ENCODE results near the gene TDRD9.

TDRD9 gene

DNA sequence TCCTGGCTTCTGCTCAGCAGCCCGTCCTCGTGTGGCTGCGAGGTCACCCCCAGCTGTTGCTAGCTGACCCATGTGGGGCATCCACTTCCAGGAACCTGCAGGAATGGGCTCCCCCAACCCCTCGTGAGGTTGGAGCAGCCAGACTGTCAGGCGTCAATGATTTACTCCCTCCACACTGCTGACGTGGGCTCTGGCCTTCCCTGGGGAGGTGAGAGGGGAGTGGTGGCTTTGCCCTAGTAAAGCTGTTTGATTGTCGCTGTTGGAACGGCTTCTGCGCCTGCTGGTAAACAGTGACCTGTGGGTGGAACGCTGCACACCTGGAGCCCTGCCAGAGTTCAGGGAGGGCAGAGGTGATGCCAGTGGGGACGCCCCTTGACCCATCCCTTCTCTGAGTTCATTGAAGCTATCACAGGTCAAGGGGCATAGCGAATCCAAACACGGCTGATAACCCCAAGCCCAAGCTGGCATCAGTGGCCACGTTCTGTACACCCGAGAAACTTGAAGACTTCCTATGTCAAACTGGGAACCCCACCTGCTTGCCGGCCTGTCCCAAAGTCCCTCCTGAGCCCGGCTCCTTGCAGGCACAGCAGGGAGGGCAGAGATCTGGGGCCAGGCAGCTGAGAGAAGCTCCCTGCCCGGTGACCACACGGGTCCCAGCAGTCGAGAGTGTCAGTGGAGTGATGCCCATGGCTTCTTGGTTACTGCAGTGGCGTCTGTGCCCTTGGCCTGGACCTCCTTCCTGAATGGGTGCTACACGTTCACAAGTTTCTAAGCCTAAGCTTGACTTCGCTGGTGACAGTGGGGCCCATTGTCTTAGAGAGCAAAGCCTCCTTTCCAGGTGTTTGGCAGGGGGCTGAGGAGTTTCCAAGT, 160.0 kb downstream of the TDRD9 start:
- H3K4me1 Mint-ChIP-seq = no peaks in the 10 kb centered on the region
- H3K9me3 Mint-ChIP-seq = no peaks in the 10 kb centered on the region
- ATAC-seq (no peak), DNase-seq (ENCODE audit: low spot score in 2 of 2) (no peak)
- no peak overlapping the region for H3K4me3 Mint-ChIP-seq
- H3K36me3 Mint-ChIP-seq = no peaks in the 10 kb centered on the region
- no peak overlapping the region for H3K27ac Mint-ChIP-seq

DNA sequence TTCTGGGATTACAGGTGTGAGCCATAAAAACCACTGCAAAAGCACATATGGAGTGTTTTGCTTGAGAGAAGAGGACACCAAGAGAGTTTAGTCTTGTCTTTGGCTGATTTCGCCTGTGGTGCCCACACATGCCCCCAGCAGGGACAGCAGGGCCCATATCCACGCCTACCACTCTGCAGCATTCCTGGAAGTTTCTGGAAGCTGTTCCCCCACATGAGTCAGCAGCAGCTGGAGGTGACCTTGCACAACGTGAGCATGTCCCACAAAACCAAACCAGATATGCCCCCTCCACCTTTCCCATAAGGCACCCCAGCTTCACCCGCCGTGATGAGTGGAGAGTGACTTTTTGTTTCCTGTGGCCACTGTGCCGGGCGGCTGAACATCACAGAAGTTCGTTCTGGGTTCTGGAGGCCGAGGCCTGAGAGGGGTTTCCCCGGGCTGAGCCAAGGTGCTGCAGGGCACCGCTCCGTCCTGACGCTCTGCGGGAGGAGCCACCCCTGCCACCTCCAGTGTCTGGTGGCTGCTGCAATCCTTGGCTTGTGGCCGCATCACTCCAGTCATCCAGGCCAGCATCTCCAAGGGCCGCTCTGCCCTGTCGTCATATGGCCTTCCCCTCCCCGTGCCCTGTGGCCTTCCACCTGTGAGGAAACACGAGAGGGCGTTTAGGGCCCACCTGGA, 162.0 kb downstream of the TDRD9 start:
- DNase-seq (ENCODE audit: low spot score in 2 of 2) (no peak), ATAC-seq (no peak)
- Mint-ChIP-seq H3K4me3 (no peak overlapping the region), H3K4me1 (peaks cover 7% of the 10 kb centered on the region), H3K36me3 (no peaks in the 10 kb centered on the region), H3K27ac (no peak overlapping the region), H3K9me3 (no peaks in the 10 kb centered on the region)

DNA sequence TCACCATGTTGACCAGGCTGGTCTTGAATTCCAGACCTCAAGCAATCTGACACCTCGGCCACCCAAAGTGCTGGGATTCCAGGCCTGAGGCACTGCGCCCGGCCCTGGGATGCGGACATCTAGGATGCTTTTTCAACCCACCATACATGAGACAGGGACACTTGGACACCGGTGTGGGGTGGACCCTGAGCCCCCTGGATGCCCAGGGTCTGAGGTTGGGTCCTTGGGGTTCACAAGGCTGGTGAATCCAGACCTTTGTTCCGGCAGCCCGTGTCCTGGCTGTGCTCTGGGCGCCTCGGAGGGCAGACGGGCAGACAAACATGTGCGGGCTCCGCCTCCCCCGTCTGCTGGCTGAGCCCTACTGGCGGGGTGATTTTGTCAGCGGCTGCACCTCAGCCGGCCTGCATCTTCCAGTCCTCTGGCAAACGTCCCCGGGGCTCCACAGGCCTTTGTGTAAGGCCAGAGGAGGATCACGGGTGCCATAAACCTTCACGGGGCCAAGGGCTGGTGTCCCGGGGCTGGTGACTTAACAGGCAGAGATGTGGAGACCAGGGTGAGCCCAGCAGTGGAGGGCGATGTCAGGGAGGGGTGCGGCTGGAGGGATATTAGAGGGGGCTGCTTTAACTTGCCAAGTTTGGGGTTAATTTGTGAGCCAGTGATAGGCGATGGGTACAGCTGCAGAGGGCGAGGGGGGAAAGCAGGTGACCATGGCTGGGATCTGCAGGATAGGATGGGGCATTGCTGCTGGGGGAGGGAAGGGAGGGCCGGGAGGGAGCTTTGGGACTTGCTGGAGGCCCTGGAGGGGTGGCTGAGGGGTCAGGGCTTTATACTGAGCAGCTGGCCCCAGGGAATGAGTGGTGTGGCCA, 163.0 kb downstream of the TDRD9 start:
- H3K4me3 Mint-ChIP-seq = no peak overlapping the region
- no peak for DNase-seq (ENCODE audit: low spot score in 2 of 2)
- H3K9me3 Mint-ChIP-seq = no peaks in the 10 kb centered on the region
- H3K36me3 Mint-ChIP-seq = no peaks in the 10 kb centered on the region
- peaks cover 7% of the 10 kb centered on the region for H3K4me1 Mint-ChIP-seq
- ATAC-seq = no peak
- no peak overlapping the region for H3K27ac Mint-ChIP-seq

DNA sequence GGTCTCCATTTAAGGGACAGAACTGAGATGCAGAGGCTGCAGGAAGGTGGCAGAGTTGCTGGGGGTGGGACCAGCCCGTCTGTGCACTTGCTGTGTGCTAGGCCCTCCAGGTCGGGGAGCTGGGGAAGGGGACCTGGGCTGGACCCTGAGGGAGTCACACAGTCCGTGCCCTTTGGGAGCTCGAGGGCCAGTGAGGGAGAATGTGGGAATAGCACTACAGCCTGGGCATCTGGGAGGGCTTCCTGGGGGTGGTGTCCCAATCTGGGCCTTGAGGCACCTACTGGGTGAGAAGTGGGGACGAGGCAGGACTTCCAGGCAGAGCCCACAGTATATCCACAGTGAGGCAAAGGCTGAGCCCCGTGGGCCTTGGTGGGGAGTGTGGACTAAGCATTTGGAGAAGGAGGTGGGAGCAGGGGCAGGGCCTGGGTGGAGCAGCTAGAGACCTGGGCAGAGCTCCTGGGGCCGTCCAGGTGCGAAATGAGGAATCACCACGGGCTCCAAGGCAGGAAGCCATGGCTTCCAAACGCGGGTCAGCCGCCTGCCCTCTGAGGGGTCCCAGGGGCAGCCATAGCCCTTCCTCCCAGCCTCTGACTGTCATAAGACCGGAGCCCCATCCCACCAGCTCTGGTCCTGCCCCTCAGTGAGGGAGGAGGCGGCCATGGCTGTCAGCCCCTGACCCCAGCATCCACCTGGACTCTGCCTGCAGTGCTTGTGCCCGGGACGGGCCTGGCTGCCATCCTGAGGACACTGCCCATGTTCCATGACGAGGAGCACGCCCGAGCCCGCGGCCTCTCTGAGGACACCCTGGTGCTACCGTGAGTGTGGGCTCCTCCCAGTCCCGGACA, 163.9 kb downstream of the TDRD9 start:
- DNase-seq (ENCODE audit: low spot score in 2 of 2) = no peak
- H3K4me3 Mint-ChIP-seq = no peak overlapping the region
- no peak overlapping the region for H3K27ac Mint-ChIP-seq
- no peak for ATAC-seq
- no peaks in the 10 kb centered on the region for H3K36me3 Mint-ChIP-seq
- no peaks in the 10 kb centered on the region for H3K9me3 Mint-ChIP-seq
- peaks cover 7% of the 10 kb centered on the region for H3K4me1 Mint-ChIP-seq

DNA sequence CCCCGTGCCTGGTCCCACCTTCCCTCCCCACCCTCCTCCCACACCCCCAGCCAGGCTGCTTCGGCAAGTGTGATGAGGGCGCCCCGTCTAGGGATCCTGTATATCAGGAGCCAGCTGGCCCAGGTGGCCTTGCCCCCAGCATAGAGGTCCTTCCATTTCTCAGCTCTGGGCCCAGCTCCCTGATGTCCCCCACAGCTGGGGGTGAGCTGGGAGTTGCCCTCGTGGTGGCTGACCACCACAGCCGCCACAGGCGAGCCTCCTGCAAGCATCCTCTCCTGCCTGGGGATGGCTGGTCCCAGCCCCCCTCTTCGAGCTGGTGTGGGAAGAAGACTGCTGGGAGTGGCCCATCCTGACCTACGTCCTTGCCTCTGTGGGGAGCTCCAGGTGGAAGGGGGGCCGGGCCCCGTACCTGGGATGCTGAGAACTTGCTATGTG, 164.7 kb downstream of the TDRD9 start:
- ATAC-seq = no peak
- Mint-ChIP-seq H3K4me1 (peaks cover 7% of the 10 kb centered on the region), H3K9me3 (no peaks in the 10 kb centered on the region), H3K4me3 (no peak overlapping the region), H3K36me3 (no peaks in the 10 kb centered on the region), H3K27ac (no peak overlapping the region)
- no peak for DNase-seq (ENCODE audit: low spot score in 2 of 2)

DNA sequence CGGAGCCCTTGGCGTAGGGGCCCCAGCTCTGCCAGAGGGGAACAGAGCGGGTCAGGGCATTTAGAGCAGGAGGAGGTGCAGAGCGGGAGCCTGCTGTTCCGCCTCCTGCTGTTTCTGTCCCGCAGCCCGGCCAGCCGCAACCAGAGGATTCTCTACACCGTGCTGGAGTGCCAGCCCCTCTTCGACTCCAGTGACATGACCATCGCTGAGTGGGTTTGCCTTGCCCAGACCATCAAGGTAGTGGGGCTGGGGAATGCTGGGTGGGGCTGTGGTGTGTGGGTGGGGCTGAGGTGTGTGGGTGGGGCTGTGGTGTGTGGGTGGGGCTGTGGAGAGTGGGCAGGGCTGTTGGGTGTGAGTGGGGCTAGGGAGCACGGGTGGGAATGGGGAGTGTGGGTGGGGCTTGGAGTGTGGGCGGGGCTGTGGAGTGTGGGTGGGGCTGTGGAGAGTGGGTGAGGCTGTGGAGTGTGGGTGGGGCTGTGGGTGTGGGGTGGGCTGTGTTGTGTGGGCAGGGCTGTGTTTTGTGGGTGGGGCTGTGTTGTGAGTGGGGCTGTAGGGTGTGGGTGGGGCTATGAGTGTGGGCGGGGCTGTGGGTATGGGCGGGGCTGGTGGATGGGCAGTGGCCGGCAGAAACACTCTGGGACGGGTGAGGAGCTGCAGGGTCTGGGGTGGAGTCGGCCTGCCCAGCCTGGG, 165.3 kb downstream of the TDRD9 start:
- Mint-ChIP-seq H3K36me3 (no peaks in the 10 kb centered on the region), H3K4me1 (peaks cover 7% of the 10 kb centered on the region), H3K9me3 (no peaks in the 10 kb centered on the region), H3K4me3 (no peak overlapping the region), H3K27ac (no peak overlapping the region)
- DNase-seq (ENCODE audit: low spot score in 2 of 2) = no peak
- no peak for ATAC-seq

DNA sequence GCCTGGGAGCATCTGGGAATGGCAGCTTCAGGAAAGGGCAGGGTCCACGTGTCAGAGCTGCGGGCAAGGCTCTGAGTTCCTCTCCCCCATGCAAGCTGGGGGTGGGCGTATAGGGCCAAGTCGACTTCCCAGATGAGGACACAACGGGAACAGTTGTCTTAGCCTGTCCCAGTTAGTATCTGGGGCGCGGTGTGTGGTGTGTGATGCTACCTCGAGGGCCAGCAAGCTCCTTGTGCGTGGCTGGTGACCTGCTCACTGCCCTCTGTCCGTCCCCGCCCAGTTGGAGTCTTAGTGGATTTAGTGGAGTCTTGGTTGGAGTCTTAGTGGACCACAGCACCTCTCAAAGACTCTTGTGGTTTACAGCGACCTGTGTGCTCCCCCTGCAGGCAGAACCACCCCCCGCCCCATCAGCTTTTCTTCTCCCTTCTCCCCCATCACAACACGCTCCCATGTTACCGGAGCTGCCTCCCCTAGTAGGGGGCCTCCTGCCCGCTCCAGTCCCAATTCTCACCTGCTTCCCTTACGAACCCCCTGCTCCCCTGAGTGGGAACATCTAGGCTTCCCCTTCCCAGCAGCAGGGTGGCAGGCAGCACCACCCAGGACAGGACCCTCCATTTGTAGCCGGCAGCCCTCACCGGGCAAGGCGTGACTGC, 165.9 kb downstream of the TDRD9 start:
- Mint-ChIP-seq H3K4me1 (peaks cover 7% of the 10 kb centered on the region), H3K9me3 (no peaks in the 10 kb centered on the region), H3K4me3 (no peak overlapping the region), H3K36me3 (no peaks in the 10 kb centered on the region), H3K27ac (peak overlapping the region; percentile 80)
- DNase-seq (ENCODE audit: low spot score in 2 of 2) = no peak
- no peak for ATAC-seq

DNA sequence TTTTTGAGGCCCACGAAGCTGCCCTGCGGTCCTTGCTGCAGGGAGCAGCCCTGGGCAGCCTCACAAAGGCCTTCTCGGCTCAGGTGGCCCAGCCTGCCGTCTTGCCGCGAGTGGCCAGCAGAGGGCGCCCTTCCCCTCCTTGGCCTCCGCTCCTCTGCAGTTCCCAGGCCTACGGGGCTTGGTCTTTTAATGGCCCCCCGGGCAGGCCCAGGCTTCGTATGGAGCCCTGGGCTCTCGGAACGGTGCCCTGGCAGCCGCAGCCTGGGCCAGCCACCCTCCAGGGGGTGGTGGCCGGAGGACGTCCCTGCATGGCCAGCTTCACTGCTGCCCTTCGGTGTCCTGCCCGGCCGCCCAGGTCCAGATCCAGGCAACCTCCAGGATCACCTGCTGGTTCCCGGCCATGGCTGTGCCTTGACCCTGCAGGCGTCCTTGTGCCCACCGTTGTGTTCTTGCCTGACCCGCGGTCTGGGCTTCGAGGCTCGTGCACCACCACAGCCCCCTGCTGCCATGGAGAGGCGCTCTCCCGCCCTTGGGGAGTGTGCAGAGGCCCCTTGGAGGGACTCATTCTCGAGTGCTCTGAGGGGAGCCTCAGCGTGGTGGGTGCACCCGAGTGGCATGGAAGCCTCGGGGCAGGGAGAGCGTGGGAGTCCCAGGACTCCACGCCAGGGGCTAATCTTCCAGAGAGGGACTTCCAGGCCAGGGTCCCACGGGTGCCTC, 166.6 kb downstream of the TDRD9 start:
- DNase-seq (ENCODE audit: low spot score in 2 of 2) = peak; percentile 75 to 91

DNA sequence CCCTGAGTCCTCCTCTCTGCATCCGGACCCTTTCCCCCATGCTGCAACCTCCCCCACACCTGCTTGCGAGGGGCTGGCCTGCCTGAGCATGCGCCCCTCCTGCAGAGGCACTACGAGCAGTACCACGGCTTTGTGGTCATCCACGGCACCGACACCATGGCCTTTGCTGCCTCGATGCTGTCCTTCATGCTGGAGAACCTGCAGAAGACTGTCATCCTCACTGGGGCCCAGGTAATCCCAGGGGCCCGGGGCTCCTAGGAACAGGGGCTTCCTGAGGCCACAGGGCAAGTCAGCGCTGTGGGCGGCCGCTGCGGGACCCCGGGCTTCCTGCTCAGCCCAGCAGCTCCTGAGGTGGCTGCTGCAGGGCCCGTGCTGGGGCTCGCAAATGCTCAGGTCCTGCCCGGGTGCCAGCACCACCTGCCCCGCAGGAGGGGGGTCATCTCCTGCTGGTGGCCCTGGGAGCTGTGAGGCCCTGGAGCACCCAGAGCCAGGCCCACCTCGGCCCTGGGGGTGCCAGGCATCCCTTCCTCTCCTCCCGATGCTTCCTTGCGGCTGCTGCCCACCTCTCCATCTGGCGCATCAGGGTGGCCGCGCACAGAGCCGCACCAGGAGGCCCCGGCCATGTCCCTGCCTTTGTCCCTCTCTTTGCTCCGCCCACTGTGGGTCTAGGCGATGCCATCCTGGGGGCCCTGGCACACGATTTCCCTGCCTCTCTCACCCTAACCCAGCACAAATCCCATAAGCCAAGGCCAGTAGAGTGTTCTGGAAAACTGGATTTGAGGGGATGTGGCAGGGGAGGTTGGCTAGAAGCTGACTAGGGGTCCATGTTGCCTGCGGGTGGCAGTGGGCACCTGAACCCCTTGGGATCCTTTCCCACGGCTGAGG, 167.4 kb downstream of the TDRD9 start:
- Mint-ChIP-seq H3K4me3 (no peak overlapping the region), H3K27ac (no peak overlapping the region), H3K36me3 (no peaks in the 10 kb centered on the region), H3K9me3 (no peaks in the 10 kb centered on the region), H3K4me1 (peaks cover 7% of the 10 kb centered on the region)
- ATAC-seq (no peak), DNase-seq (ENCODE audit: low spot score in 2 of 2) (no peak)

More for the DNA sequence above, 166.6 kb downstream of the TDRD9 start:
- Mint-ChIP-seq H3K4me1 (peaks cover 7% of the 10 kb centered on the region), H3K36me3 (no peaks in the 10 kb centered on the region), H3K27ac (peak overlapping the region; percentile 80), H3K4me3 (no peak overlapping the region), H3K9me3 (no peaks in the 10 kb centered on the region)
- ATAC-seq = peak; percentile 57

DNA sequence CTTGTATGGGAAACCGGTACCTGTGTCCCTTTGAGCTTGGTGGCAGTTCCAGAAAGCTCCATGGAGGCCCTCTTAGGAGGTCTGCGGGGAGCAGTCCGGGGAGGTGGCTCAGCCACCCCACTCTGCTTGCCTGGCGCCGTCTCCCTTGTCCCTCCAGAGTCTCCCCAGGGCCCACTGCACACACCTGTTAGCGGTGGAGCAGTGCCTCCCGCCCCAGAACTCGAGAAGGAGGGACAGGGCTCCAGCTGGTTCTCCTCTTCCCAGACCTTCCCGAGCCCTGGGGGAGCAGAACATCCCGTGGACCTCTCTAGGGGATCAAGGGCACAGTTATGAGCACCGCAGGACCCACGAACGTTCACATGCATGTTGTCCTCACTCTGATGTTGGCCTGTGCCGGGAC, 168.1 kb downstream of the TDRD9 start:
- Mint-ChIP-seq H3K36me3 (no peaks in the 10 kb centered on the region), H3K4me1 (peaks cover 7% of the 10 kb centered on the region), H3K27ac (no peak overlapping the region), H3K9me3 (no peaks in the 10 kb centered on the region), H3K4me3 (no peak overlapping the region)
- no peak for DNase-seq (ENCODE audit: low spot score in 2 of 2)
- no peak for ATAC-seq

DNA sequence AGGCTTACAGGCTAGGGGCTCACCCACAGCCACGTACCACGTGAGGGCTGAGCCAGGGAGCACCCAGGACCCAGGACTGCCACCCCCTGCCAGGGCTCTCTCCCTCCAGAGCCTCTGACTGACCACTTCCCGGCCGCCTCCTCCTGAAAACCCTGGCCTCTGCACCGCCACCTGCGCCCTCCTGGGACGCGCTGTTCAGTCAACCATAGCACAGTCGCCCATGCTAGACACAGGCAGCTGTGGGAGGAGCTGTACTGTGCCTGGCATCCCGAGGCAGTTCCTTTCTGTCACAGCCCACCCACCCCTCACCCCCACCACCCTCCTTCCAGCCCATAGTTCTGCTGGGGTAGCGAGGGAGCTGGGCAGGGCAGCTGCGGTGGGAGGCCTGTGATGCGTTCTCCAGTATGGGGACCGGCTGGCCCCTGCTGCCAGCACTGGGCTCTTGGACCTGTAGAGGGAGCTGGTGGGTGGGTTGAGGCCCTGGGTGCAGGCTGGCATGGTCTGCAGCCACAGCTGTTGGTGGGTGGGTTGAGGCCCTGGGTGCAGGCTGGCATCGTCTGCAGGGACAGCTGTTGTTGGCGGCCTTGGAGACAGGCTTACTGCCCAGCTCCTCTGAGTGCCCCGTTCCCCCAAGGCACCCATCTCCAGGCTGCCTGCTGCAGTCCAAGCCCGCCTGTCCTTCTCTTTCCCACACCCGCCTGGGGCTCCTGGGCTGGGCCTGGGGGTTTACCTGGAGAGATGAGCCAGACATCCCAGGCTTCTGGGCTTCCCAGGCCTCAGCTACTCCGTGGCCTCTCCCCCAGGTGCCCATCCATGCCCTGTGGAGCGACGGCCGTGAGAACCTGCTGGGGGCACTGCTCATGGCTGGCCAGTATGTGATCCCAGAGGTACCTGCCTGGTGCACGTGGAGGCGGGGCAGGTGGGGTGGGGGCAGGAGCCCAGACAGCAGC, 168.8 kb downstream of the TDRD9 start:
- Mint-ChIP-seq H3K36me3 (no peaks in the 10 kb centered on the region), H3K27ac (no peak overlapping the region), H3K4me3 (no peak overlapping the region), H3K4me1 (peaks cover 7% of the 10 kb centered on the region), H3K9me3 (no peaks in the 10 kb centered on the region)
- DNase-seq (ENCODE audit: low spot score in 2 of 2) = no peak
- no peak for ATAC-seq
